K562 (cell line): Measurements from ENCODE around the gene PRRT1. TPM values are rescaled to one million over a fixed set of nuclear protein-coding genes. Genes with fewer than 3 reads are reported as not detected.

Experiments
- ATF4 ChIP-seq: fragments of 450-650 bp; formaldehyde crosslinking; IDR thresholded peaks from 2 replicates; pipeline ENCODE4 v1.4.0; 2022; ENCODE audit warnings: mild to moderate bottlenecking, moderate library complexity
- COPS2 ChIP-seq: fragments of 450-650 bp; conservative IDR thresholded peaks from 2 replicates; pipeline ENCODE4 v1.6.1; 2016; ENCODE audit warnings: mild to moderate bottlenecking, moderate library complexity
- FOXJ3 ChIP-seq: sonication (generic); formaldehyde crosslinking; IDR thresholded peaks from 2 replicates; pipeline ENCODE4 v1.4.0; 2020; ENCODE audit warnings: mild to moderate bottlenecking, missing genetic modification reagents
- GABPB1 ChIP-seq: sonication (generic); formaldehyde crosslinking; IDR thresholded peaks from 2 replicates; pipeline ENCODE4 v1.8.0; 2022; ENCODE audit warnings: mild to moderate bottlenecking, missing genetic modification reagents
- HOMEZ ChIP-seq: fragments of 250-450 bp; sonication (Bioruptor Pico); IDR thresholded peaks from 2 replicates; pipeline ENCODE4 v1.4.0; 2020; ENCODE audit warnings: mild to moderate bottlenecking, moderate library complexity
- PHF20 ChIP-seq: fragments of 450-650 bp; IDR thresholded peaks from 2 replicates; pipeline ENCODE4 v1.6.1; 2018; ENCODE audit not compliant: partially characterized antibody
- REST ChIP-seq, 2 experiments: fragments of 450-650 bp; formaldehyde crosslinking in 1 of 2; IDR thresholded peaks; 2 replicates each; pipeline versions ENCODE4 v1.4.0 to v1.6.1; 2014 to 2020; ENCODE audit warnings: mild to moderate bottlenecking in 2 of 2, borderline replicate concordance in 1 of 2, low read depth in 1 of 2
- TBL1XR1 ChIP-seq, 2 experiments: IDR thresholded peaks; 2 replicates each; pipeline ENCODE4 v1.6.1; 2012; ENCODE audit warnings: improper control_type of control experiment in 2 of 2, low read length in 2 of 2, mild to moderate bottlenecking in 1 of 2
- THRAP3 ChIP-seq: fragments of 450-650 bp; IDR thresholded peaks from 2 replicates; pipeline ENCODE4 v1.6.1; 2016; ENCODE audit warnings: mild to moderate bottlenecking, inconsistent platforms, borderline replicate concordance
- ZBED1 ChIP-seq: IDR thresholded peaks from 2 replicates; pipeline ENCODE4 v1.6.1; 2014
- ZBTB11 ChIP-seq, 3 experiments: fragments of 200-800 bp in 1 of 3; fragments of 250-450 bp in 1 of 3; fragments of 450-650 bp in 1 of 3; sonication (Bioruptor Pico) in 1 of 3; sonication (Bioruptor generic) in 1 of 3; formaldehyde crosslinking in 1 of 3; IDR thresholded peaks; 2 replicates each; pipeline versions ENCODE4 v1.6.1 to v1.8.0; 2016 to 2022; ENCODE audit warnings: mild to moderate bottlenecking in 2 of 3, missing genetic modification characterization in 2 of 3, missing compliant biosample characterization in 1 of 3, moderate library complexity in 1 of 3
- ZNF764 ChIP-seq: fragments of 250-450 bp; sonication (Bioruptor Pico); IDR thresholded peaks from 2 replicates; pipeline ENCODE4 v1.4.0; 2020; ENCODE audit warnings: low read depth, mild to moderate bottlenecking, moderate library complexity
- polyA plus RNA-seq, 8 experiments: library from polyadenylated mRNA; depleted of rRNA in 4 of 8; stranded (reverse) in 5 of 8; unstranded in 3 of 8; fragments of >200 nt; fragmentation: Nextera tagmentation in 2 of 8; fragmentation: Illumina TruSeq in 1 of 8; extraction: Ambion mirVana in 2 of 8; extraction: Trizol in 1 of 8; gene quantifications; 2 replicates each; pipeline versions ENCODE4 v1.2.1 to v1.2.3, GENCODE V29; 2011 to 2014; ENCODE audit warnings: inconsistent platforms in 1 of 8, missing spikeins in 1 of 8
- total RNA-seq, 7 experiments: library from RNA; depleted of rRNA in 6 of 7; stranded (reverse); fragments of >200 nt in 6 of 7; fragmentation: Illumina TruSeq in 2 of 7; extraction: Trizol in 2 of 7; gene quantifications; 2 replicates each; pipeline versions ENCODE4 v1.2.1 to v1.2.3, GENCODE V29; 2011 to 2021; ENCODE audit warnings: low replicate concordance in 1 of 7

The PRRT1 gene
- total and polyA plus RNA-seq, 9 of the 15 experiments (the other 6 are each of a cell fraction or from before 2014, with no cell fraction given), result 0.14 to 3.5 (median 0.41) TPM

GRCh38 chr6:32167761-32168262 is 16.1 kb upstream of the PRRT1 start (continued):
- TF ChIP-seq GABPB1 (CRISPR knock-in tag), result no peak
- TF ChIP-seq REST (IDR thresholded peaks at IDR 0.05; ENCODE audit: borderline replicate concordance), result no peak; the same call in 1 of the 2 replicates
- no peak for TF ChIP-seq REST (CRISPR knock-in tag; IDR thresholded peaks at IDR 0.05; ENCODE audit: low read depth)
- no peak for TF ChIP-seq THRAP3
- peak in 1 of 2 experiments; percentile 90; a peak in 2 of 4 replicates for TF ChIP-seq TBL1XR1 (IDR thresholded peaks at IDR 0.05; ENCODE audit: low read length in 2 of 2)
- TF ChIP-seq ZBED1, result peak; percentile 76; the same call in 1 of the 2 replicates
- TF ChIP-seq ATF4 (CRISPR knock-in tag), result peak; percentile 70
- no peak for TF ChIP-seq COPS2
- peak in 1 of 3 experiments; percentile 82; a peak in 2 of 6 replicates for TF ChIP-seq ZBTB11 (CRISPR knock-in tag; IDR thresholded peaks at IDR 0.05)
- TF ChIP-seq ZNF764, result no peak
- TF ChIP-seq PHF20, result no peak
- TF ChIP-seq HOMEZ (CRISPR knock-in tag), result no peak
- TF ChIP-seq FOXJ3, result no peak
